ENCODE data around the gene PSMD3.
A peak's percentile ranks its signal among the peaks of the same experiment; 100 is the strongest.

Gene PSMD3

DNA sequence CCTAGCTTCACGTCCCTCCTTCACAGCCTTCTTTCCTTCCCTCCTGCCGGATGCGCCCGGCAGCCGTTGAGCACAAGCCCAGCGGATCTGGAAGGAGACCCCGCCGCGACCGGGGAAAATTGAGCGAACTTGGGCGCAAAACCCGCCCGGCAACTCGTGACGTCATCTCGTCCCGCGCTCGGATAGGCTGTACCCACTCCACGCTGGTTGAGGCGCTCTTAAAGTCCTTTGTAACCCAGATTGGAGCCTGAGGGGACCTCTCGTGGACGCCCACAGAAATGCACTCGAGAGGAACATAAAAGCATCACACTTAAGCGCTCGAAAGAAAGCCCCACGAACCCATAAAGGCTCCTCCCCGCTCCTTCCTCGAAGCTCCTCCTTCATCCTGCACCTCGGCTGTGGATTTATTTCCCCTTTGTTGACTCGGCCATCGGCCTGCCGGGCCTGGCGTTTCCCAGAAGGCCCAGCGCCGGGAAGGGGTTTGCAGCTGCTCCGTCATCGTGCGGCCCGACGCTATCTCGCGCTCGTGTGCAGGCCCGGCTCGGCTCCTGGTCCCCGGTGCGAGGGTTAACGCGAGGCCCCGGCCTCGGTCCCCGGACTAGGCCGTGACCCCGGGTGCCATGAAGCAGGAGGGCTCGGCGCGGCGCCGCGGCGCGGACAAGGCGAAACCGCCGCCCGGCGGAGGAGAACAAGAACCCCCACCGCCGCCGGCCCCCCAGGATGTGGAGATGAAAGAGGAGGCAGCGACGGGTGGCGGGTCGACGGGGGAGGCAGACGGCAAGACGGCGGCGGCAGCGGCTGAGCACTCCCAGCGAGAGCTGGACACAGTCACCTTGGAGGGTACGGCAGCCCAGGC lies at the start of gene PSMD3:
Gene PSMD3, plus strand, starts transcription at position 457 of the 856 bp plus-strand sequence. Its CDS starts 164 bp downstream, at position 621.
- no peaks in the 10 kb centered on the region; the same call in 1 of the 2 replicates for H3K4me1 ChIP-seq (ENCODE audit: control insufficient read depth, insufficient read depth, low read length)
- no peak within 1 kb of the TSS for H3K27ac ChIP-seq (ENCODE audit: low read length)
- H3K9me3 ChIP-seq (ENCODE audit: control insufficient read depth, insufficient read depth, low read length): no peaks in the 10 kb centered on the region
- H3K27me3 ChIP-seq (ENCODE audit: control insufficient read depth, insufficient read depth, low read length): no peaks in the 10 kb centered on the region
- WGBS (ENCODE audit: insufficient coverage, insufficient read length): no CpG with 5 or more reads among the region's 84 CpGs
- peak; percentile 99 for DNase-seq (ENCODE audit: low read depth, low spot score)
- H3K4me3 ChIP-seq (ENCODE audit: low read length): peak within 1 kb of the TSS; percentile 68
- peaks cover 11% of the 10 kb centered on the region for H3K36me3 ChIP-seq (ENCODE audit: control insufficient read depth, insufficient read depth, low read length)

DNA sequence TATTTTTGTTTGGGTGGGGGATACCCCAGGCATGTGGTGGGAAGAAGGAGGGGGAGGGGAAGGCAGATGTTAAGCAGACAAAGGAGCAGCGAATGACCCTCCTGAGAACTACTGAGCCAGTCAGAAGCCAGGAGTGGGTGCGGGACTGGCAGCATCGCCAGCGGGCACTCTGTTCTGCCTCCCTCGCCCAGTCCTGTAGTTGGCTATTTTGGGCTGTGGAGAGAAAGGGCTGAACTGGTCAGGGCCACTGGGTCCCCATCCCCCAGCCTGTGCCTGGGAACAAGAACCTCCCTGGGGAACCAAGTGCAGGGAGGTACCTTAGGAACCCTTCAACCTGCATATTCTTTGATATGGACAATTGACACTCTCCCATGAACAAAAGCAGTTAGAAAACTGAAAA lies 46.7 kb upstream of the PSMD3 start:
- H3K9me3 ChIP-seq (ENCODE audit: control insufficient read depth, insufficient read depth, low read length): no peaks in the 10 kb centered on the region
- peaks cover 2% of the 10 kb centered on the region; the same call in 1 of the 2 replicates for H3K4me1 ChIP-seq (ENCODE audit: control insufficient read depth, insufficient read depth, low read length)
- H3K27ac ChIP-seq (ENCODE audit: low read length): no peak overlapping the region
- no peaks in the 10 kb centered on the region for H3K27me3 ChIP-seq (ENCODE audit: control insufficient read depth, insufficient read depth, low read length)
- no CpG with 5 or more reads among the region's 5 CpGs for WGBS (ENCODE audit: insufficient coverage, insufficient read length)
- H3K36me3 ChIP-seq (ENCODE audit: control insufficient read depth, insufficient read depth, low read length): no peaks in the 10 kb centered on the region
- DNase-seq (ENCODE audit: low read depth, low spot score): no peak
- no peak overlapping the region for H3K4me3 ChIP-seq (ENCODE audit: low read length)

DNA sequence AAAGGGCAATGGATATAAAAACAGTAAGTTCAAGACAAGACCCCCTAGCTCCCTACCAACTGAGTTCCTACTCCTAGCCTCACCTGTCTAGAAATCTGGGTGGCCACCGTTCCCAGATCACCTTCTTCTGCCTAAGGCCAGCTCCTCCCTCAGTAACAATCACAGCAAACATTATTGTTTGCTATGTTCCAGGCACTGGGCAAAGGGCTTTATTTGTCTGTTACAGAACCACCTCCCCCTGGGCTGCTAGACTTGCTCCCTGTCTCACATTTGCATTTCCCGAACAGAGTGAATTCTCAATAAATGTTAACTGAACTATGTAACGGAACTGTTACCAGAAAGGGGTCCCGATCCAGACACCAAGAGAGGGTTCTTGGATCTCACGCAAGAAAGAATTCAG lies 46.3 kb upstream of the PSMD3 start:
- DNase-seq (ENCODE audit: low read depth, low spot score): no peak
- H3K9me3 ChIP-seq (ENCODE audit: control insufficient read depth, insufficient read depth, low read length): no peaks in the 10 kb centered on the region
- H3K27ac ChIP-seq (ENCODE audit: low read length): no peak overlapping the region
- H3K4me3 ChIP-seq (ENCODE audit: low read length): no peak overlapping the region
- H3K4me1 ChIP-seq (ENCODE audit: control insufficient read depth, insufficient read depth, low read length): peaks cover 2% of the 10 kb centered on the region; the same call in 1 of the 2 replicates
- no CpG with 5 or more reads among the region's 5 CpGs for WGBS (ENCODE audit: insufficient coverage, insufficient read length)
- no peaks in the 10 kb centered on the region for H3K36me3 ChIP-seq (ENCODE audit: control insufficient read depth, insufficient read depth, low read length)
- H3K27me3 ChIP-seq (ENCODE audit: control insufficient read depth, insufficient read depth, low read length): no peaks in the 10 kb centered on the region

DNA sequence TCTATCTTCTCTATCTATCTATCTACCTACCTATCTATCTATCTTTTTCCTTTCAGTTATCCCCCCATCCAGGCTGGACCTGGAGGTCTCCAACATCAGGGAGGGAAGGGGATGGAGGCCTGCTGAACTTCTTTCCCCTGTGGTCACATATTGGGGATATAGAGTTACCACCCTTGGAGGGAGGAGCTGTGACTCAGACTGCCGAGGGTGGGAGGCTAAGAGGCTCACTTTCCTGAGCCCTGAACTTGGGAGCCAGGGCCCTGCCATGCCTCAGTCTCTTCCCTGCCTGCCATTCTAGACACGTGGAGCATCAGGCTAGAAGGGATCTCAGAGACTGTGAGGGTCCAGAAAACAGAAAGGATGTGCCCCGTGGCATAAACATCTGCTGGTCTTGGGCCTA lies 44.7 kb upstream of the PSMD3 start:
- no peak overlapping the region for H3K27ac ChIP-seq (ENCODE audit: low read length)
- H3K27me3 ChIP-seq (ENCODE audit: control insufficient read depth, insufficient read depth, low read length): no peaks in the 10 kb centered on the region
- H3K4me3 ChIP-seq (ENCODE audit: low read length): no peak overlapping the region
- WGBS (ENCODE audit: insufficient coverage, insufficient read length): no CpG with 5 or more reads among the region's 3 CpGs
- DNase-seq (ENCODE audit: low read depth, low spot score): no peak
- no peaks in the 10 kb centered on the region for H3K9me3 ChIP-seq (ENCODE audit: control insufficient read depth, insufficient read depth, low read length)
- H3K36me3 ChIP-seq (ENCODE audit: control insufficient read depth, insufficient read depth, low read length): no peaks in the 10 kb centered on the region
- peaks cover 2% of the 10 kb centered on the region; the same call in 1 of the 2 replicates for H3K4me1 ChIP-seq (ENCODE audit: control insufficient read depth, insufficient read depth, low read length)

DNA sequence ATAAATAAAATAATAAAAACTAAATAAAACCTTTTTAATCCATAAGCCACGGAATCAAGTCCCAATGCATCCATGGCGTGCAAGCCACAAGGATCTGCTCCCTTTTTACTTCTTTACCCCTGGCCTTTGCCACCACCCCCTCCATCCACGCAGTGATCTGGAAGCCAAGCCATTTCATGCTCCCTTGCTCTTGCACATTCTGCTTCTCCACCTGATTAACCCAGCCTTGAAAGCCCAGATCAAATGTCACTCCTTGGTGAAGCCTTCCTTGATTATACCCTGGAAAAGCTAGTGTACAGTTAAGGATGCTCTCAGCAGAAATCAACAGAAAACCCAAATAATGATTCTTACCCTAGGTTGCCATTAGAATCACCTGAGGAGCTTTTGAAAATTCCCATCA lies 43.2 kb upstream of the PSMD3 start:
- H3K4me3 ChIP-seq (ENCODE audit: low read length): no peak overlapping the region
- WGBS (ENCODE audit: insufficient coverage, insufficient read length): no CpG with 5 or more reads among the region's 3 CpGs
- H3K27me3 ChIP-seq (ENCODE audit: control insufficient read depth, insufficient read depth, low read length): no peaks in the 10 kb centered on the region
- H3K9me3 ChIP-seq (ENCODE audit: control insufficient read depth, insufficient read depth, low read length): no peaks in the 10 kb centered on the region
- DNase-seq (ENCODE audit: low read depth, low spot score): no peak
- H3K36me3 ChIP-seq (ENCODE audit: control insufficient read depth, insufficient read depth, low read length): no peaks in the 10 kb centered on the region
- H3K27ac ChIP-seq (ENCODE audit: low read length): no peak overlapping the region
- peaks cover 2% of the 10 kb centered on the region; the same call in 1 of the 2 replicates for H3K4me1 ChIP-seq (ENCODE audit: control insufficient read depth, insufficient read depth, low read length)

DNA sequence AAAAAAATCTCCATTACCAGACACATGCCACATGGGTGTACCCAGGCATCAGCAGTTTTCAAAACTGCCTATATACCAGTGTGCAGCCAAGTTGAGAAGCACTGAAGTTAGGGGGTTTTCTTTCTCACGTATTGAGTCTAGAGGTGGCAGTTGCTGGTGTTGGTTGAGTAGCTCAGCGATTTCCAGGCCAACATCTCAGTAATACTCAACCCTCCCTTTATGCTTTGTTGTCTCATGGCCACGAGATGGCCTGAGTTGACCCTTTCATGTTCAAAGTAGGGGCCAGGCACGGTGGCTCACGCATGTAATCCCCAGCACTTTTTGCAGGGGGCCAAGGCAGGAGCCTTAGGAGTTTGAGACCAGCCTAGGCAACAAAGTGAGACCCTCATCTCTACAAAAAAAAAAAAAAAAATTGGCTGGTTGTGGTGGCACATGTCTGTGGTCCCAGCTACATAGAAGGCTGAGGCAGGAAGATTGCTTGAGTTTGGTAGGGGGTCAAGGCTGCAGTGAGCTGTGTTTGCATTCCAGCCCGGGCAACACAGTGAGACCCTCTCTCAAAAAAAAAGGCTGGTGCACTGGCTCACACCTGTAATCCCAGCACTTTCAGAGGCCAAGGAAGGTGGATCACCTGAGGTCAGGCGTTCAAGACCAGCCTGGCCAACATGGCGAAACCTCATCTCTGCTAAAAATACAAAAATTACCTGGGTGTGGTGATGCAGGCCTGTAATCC lies 42.3 kb upstream of the PSMD3 start:
- Histone ChIP-seq H3K27me3 (ENCODE audit: control insufficient read depth, insufficient read depth, low read length) (no peaks in the 10 kb centered on the region), H3K4me3 (ENCODE audit: low read length) (no peak overlapping the region), H3K9me3 (ENCODE audit: control insufficient read depth, insufficient read depth, low read length) (no peaks in the 10 kb centered on the region), H3K4me1 (ENCODE audit: control insufficient read depth, insufficient read depth, low read length) (peaks cover 2% of the 10 kb centered on the region; the same call in 1 of the 2 replicates), H3K27ac (ENCODE audit: low read length) (no peak overlapping the region), H3K36me3 (ENCODE audit: control insufficient read depth, insufficient read depth, low read length) (no peaks in the 10 kb centered on the region)
- DNase-seq (ENCODE audit: low read depth, low spot score): no peak
- no CpG with 5 or more reads among the region's 8 CpGs for WGBS (ENCODE audit: insufficient coverage, insufficient read length)

DNA sequence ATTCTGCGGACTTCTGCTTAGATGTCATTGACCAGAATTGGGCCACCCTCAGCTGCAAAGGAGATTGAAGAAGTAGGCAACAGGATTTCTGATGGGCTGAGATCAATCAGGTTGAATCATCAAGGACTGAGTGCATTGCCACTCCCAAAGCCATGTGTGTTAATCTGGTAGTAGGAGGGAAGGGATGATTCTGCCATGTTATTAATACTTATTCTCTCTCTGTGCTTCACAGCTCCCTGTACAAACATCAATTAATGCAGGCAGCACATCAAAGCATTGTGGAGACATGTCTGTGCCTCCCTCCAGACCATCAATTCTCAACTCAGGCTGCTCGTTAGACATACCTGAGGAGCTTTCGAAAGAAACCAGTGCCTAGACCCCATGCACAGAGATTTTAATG lies 41.5 kb upstream of the PSMD3 start:
- no peaks in the 10 kb centered on the region for H3K36me3 ChIP-seq (ENCODE audit: control insufficient read depth, insufficient read depth, low read length)
- H3K4me3 ChIP-seq (ENCODE audit: low read length): no peak overlapping the region
- no CpG with 5 or more reads among the region's 3 CpGs for whole genome bisulfite sequencing (ENCODE audit: insufficient coverage, insufficient read length)
- no peak for DNase-seq (ENCODE audit: low read depth, low spot score)
- H3K27me3 ChIP-seq (ENCODE audit: control insufficient read depth, insufficient read depth, low read length): no peaks in the 10 kb centered on the region
- no peaks in the 10 kb centered on the region for H3K9me3 ChIP-seq (ENCODE audit: control insufficient read depth, insufficient read depth, low read length)
- no peaks in the 10 kb centered on the region for H3K4me1 ChIP-seq (ENCODE audit: control insufficient read depth, insufficient read depth, low read length)
- no peak overlapping the region for H3K27ac ChIP-seq (ENCODE audit: low read length)

DNA sequence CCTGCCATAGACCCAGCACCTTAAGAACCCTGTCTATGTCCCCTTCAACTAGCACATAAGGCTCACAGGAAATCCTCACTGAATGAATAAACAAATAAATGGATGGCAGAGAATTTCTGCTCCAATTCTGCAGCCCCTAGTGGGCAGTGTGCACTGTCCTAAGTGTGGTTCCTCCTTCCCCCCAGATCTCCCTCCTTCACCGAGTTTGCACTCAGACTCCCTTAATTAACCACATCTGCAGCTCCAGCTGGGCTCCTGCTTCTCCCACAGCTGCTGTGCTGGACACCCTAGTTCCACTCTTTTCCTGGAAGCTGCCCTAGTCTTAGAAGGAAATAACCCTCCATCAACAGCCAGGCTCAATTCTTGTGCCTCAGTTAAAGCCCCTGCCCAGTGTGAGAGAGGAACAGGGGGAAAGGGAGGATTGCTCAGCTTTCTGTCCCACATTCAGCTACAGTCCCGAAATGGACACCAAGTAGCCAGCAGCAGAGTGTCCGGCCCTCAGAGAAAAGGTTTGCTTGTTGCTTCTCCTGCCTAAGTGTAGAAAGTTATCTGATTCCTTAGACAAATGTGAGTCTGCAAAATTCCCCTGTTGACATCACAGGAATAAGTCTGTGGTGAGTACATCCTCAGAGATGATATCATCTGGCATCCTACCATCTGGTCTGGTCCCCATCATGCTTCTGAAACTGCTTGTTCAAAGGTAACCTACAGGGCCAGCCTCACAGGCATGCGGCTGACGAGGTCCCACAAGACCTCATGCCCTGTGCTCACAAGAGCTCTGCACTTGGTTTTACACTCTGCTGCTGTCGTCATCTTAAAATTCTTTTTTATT lies 40.8 kb upstream of the PSMD3 start:
- H3K4me1 ChIP-seq (ENCODE audit: control insufficient read depth, insufficient read depth, low read length): no peaks in the 10 kb centered on the region; the same call in 1 of the 2 replicates
- no peak overlapping the region for H3K4me3 ChIP-seq (ENCODE audit: low read length)
- no CpG with 5 or more reads among the region's 6 CpGs for WGBS (ENCODE audit: insufficient coverage, insufficient read length)
- no peak overlapping the region for H3K27ac ChIP-seq (ENCODE audit: low read length)
- H3K36me3 ChIP-seq (ENCODE audit: control insufficient read depth, insufficient read depth, low read length): no peaks in the 10 kb centered on the region
- no peak for DNase-seq (ENCODE audit: low read depth, low spot score)
- no peaks in the 10 kb centered on the region for H3K27me3 ChIP-seq (ENCODE audit: control insufficient read depth, insufficient read depth, low read length)
- H3K9me3 ChIP-seq (ENCODE audit: control insufficient read depth, insufficient read depth, low read length): no peaks in the 10 kb centered on the region

DNA sequence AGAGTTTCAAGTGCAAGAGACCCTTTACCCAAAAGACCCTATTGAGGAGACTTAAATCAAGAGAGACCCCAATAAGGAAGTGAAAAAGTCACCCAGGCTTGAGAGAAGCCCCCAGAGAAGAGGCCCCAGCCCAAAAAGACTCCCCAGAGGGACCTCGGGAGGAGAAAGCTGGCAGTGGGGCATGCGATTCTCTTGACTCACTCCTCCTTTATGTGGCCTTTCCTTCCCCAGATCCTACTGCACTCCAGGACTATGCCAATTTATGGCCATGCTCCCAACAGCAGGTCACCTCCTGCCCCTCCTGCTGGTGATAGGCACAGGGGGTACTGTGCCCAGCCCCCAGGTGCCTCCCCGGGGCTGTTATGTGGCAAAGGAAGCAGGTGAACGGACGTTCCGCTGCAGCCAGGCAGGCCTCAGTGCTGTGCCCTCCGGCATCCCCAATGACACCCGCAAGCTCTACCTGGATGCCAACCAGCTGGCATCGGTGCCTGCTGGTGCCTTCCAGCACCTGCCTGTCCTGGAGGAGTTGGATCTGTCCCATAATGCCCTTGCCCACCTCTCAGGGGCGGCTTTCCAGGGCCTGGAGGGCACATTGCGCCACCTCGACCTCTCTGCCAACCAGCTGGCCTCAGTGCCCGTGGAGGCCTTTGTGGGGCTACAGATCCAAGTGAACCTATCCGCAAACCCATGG lies 36.8 kb upstream of the PSMD3 start:
- H3K4me1 ChIP-seq (ENCODE audit: control insufficient read depth, insufficient read depth, low read length): no peaks in the 10 kb centered on the region; the same call in 1 of the 2 replicates
- H3K9me3 ChIP-seq (ENCODE audit: control insufficient read depth, insufficient read depth, low read length): no peaks in the 10 kb centered on the region
- WGBS (ENCODE audit: insufficient coverage, insufficient read length): no CpG with 5 or more reads among the region's 14 CpGs
- no peaks in the 10 kb centered on the region for H3K36me3 ChIP-seq (ENCODE audit: control insufficient read depth, insufficient read depth, low read length)
- no peak for DNase-seq (ENCODE audit: low read depth, low spot score)
- no peaks in the 10 kb centered on the region for H3K27me3 ChIP-seq (ENCODE audit: control insufficient read depth, insufficient read depth, low read length)
- H3K27ac ChIP-seq (ENCODE audit: low read length): no peak overlapping the region
- H3K4me3 ChIP-seq (ENCODE audit: low read length): no peak overlapping the region

DNA sequence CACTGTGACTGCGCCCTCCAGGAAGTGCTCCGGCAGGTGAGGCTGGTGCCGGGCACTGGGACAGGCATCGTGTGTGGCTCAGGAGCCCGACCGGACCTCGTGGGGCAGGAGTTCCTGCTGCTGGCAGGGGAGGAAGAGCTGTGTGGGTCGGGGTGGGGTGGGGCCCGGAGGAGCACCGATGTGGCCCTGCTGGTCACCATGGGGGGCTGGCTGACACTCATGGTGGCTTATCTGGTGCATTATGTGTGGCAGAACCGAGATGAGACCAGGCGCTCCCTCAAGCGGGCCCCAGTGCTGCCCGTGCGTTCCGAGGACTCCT lies 36.3 kb upstream of the PSMD3 start:
- DNase-seq (ENCODE audit: low read depth, low spot score): no peak
- no peaks in the 10 kb centered on the region for H3K27me3 ChIP-seq (ENCODE audit: control insufficient read depth, insufficient read depth, low read length)
- H3K4me1 ChIP-seq (ENCODE audit: control insufficient read depth, insufficient read depth, low read length): no peaks in the 10 kb centered on the region; the same call in 1 of the 2 replicates
- H3K9me3 ChIP-seq (ENCODE audit: control insufficient read depth, insufficient read depth, low read length): no peaks in the 10 kb centered on the region
- no peak overlapping the region for H3K4me3 ChIP-seq (ENCODE audit: low read length)
- no CpG with 5 or more reads among the region's 16 CpGs for WGBS (ENCODE audit: insufficient coverage, insufficient read length)
- H3K36me3 ChIP-seq (ENCODE audit: control insufficient read depth, insufficient read depth, low read length): no peaks in the 10 kb centered on the region
- no peak overlapping the region for H3K27ac ChIP-seq (ENCODE audit: low read length)
